Activated CD8-positive, alpha-beta memory T cell treated with anti-CD3 and anti-CD28 coated beads for 4 hours (primary cell): ENCODE data around the gene RUVBL2.
A peak's percentile ranks its signal among the peaks of the same experiment; 100 is the strongest.

ENCODE experiments used
- DNase-seq, 2 donors: peaks; one replicate each; pipeline ENCODE4 v3.0.0-alpha.2; 2020; ENCODE audit warnings: low read depth in 2 of 2

Gene RUVBL2

GRCh38 chr19:48963371-48964204 is 30.1 kb upstream of the RUVBL2 start:
- DNase-seq: peak in 1 of 2 donors; percentile 44

GRCh38 chr19:48964205-48965039 is 29.3 kb upstream of the RUVBL2 start:
- no peak for DNase-seq

- DNase-seq: peak; percentile 74 to 80
These were observed 28.5 kb upstream of the RUVBL2 start, which contains the start of gene FTL for GRCh38 chr19:48965040-48965805. FTL (plus strand) TSS chr19:48965309; CDS start chr19:48965508, 199 bp downstream.

GRCh38 chr19:48965806-48966540 is 27.7 kb upstream of the RUVBL2 start:
- DNase-seq: peak; percentile 77 to 85

DNA sequence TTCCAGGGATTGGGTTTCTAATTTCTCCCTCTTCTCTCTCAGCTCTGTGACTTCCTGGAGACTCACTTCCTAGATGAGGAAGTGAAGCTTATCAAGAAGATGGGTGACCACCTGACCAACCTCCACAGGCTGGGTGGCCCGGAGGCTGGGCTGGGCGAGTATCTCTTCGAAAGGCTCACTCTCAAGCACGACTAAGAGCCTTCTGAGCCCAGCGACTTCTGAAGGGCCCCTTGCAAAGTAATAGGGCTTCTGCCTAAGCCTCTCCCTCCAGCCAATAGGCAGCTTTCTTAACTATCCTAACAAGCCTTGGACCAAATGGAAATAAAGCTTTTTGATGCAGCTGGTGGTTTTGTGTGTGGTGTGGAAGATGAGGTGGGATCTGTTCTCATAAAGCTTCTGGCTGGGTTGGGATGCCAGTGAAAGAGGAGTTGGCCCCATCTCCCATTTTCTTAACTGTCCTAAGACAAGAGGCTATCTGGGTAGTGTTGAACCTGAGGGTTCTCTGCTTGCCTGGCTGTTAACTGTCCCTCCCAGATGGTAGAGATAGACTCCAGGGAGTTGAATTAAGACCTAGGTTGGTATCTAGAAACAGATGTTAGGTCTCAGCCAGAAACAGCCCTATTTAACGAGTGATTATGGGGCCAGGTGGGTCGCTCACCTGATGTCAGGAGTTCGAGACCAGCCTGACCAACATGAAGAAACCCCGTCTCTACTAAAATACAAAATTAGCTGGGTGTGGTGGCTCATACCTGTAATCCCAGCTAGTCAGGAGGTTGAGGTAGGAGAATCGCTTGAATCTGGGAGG is 26.9 kb upstream of the RUVBL2 start:
- no peak for DNase-seq

DNA sequence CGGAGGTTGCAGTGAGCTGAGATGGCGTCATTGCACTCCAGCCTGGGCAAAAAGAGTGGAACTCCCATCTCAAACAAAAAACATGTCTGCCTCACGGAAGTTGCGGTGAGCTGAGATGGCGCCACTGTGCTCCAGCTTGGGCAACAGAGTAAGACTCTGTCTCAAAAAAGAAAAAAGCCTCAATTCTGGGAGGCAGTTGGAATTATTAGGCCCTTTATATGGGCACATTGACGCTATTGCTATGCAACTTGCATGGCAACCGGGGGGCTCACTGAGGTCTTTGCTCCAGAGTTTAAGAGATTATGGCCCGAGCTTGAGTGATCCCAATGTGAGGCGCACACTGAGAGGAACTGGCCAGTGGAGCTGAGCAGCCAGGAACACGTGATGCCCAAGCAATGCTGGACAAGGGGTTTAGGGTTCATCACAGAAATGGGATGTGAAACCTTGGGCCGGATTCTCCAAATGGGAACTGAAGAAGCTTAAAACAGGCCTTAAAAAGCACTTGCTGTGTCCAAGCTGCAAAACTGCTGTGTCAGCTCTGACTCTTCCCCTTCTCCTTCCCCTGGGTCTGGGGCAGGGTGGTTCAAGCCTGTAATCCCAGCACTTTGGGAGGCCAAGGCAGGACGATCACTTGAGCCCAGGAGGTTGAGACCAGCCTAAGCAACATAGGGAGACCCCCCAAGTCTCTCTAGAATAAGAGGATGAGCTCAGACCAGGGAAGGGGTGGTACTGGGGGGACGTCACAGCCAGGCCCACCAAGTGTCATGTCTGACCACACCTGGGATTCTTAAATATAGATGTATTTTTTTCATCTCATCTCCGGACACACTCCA is 26.1 kb upstream of the RUVBL2 start:
- no peak for DNase-seq

DNA sequence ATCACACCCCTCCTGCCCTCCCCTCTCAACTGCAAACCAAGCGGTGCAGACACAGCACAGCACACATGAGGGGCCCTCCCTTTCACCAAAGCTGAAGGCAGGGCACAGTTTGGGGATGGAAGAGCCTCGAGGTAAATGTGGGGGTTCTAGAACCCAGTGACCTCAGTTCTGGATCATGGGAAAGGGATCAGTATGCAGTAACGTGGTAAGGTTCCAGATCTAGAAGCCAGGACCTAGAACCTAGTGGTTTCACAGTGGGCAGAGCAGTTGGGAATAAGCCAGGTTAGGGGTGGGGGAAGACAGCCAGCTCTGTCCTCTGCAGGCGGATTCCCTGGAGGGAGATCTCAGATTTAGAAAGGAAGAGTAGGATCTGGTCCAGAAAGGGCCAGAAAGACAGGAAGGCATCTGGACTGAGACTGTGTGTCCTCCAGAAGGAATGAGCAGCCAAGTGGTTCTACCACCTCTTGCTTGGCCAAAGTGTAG is 25.5 kb upstream of the RUVBL2 start:
- no peak for DNase-seq

DNA sequence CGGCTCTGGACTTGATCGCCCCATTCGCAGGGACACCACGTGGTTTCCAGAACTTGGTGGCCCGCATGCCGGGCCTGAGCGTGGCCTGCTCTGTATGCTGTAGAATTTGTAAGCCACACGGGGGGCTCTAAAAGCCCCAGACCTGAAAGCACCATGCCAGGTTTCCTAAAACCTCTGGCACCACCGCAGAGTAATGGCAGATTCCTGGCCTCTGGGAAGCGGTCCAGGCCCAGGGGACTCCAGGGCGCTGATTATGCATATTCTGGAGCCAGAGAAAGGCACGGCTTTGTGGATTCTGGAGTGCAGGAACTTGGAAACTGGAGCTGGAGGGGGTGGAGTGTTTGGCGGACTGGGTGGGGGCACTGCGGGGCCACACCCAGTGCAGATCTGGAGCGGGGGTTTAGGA is 24.9 kb upstream of the RUVBL2 start:
- no peak for DNase-seq

DNA sequence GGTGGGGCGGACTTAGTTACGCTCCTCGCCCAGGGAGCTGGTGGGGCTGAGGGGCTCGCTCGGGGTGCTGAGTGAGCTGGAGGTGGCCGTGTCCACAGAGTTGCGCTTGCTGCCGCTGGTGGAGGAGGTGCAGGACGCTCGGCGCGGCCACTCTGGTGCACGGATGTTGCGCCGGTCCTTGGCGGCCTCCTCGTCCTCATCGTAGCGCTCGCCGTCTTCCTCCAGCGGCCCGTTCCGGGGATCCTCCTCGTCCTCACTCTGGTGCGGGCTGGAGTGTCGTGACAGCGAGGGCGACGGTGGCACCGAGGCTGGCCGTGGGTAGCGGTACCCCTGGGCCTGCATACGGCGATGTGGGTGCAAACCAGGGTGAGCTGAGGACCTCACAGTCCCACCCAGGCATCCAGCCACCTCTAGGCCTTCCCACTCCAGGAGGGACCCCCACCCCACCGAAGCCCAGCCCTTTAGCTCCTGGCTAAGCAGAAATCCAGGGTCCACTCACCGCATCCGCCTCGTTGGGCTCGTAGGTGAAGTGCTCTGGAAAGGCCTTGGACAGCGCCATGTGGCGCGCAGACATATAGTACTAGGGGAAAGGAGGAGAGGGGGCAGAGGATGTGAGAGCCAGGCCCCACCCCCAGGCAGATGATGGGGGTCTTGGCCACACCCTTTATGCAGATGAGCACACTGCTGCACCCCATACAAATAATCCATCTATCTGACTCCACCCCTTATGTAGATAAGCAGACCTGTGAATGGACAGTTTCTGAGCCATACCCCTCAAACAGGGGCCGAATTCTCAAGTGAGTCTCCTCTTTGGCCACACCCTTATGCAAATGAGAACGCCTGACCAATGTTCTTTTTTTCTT is 24.2 kb upstream of the RUVBL2 start:
- DNase-seq: no peak

GRCh38 chr19:48970139-48970766 is 23.4 kb upstream of the RUVBL2 start:
- DNase-seq: no peak

- peak; percentile 62 to 70 for DNase-seq
These were observed 22.7 kb upstream of the RUVBL2 start for GRCh38 chr19:48970923-48971395.

DNA sequence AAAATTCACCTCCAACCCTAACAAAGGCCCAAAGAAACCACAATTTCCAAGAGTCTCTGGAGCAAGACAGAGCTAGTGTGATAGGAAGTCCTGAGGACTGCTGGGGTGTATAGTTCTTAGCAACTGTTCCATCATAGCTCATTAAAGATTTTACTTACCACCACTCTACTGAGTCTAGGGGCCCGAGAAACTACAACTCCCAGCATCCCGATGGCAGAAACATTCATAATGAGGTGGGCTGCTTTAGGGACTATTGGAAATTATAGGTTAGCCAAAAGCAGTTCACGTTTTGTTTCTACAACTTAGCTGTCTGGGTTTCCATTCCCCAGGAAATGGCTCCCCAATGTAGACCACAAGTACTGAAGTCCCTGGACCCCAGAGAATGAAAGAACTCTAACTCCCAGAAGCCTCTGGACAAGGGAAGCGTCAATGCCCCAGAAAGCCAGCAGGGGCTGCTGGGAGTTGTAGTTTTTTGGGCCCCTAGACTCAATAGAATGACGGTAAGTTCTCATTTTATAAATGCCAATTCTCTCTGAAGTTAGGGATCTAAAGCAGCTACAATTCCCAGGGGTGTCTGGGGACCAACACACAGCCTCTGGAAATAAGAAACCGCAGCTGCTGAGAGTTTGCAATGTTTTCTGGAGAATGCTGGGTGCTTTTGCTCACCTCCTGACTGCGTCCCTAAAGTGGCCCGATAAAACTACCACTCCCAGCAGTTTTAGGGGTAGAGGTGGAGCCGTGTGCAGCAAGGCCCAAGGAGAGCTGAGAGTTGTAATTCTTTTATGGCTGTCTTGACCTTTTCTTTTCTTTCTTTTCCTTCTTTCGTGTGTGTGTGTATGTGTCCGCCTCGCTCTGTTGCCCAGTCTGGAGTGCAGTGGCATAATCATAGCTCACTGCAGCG is 17.5 kb upstream of the RUVBL2 start:
- DNase-seq: no peak

DNA sequence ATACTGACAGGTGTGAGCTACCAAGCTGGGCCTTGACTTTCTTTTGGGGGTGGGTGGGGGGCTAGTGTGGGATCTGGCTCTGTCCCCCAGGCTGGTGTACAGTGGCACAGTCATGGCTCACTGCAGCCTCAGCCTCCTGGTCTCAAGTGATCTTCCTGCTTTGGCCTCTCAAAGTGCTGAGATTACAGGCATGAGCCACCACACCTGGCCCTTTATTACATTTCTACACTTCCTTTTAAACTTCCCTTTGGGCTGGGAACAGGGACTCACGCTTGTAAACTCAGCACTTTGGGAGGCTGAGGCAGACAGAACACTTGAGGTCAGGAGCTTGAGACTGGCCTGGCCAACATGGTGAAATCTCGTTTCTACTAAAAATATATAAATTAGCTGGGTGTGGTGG is 16.6 kb upstream of the RUVBL2 start:
- DNase-seq: no peak

DNA sequence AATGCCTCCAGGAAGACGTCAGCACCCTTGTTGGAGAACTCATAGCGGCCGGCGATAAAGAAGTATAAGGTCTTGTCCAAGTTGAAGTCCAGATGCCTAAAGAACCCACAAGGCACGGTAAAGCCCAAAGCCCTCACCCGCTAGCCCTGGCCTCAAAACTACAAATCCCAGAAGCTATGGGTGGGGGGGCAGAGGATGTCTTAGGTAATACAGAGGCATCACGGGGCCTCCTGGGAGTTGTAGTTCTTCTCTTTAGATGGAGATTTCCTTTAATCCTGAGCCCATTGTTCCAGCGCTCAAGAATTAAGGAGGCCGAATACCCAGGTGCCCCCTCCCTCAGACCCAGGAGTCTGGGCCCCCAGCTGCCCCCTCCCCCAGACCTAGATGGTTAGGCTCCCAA is 11.4 kb upstream of the RUVBL2 start:
- DNase-seq: no peak

GRCh38 chr19:48985711-48986110 is 8.0 kb upstream of the RUVBL2 start:
- DNase-seq: no peak

GRCh38 chr19:48986211-48986610 is 7.5 kb upstream of the RUVBL2 start:
- no peak for DNase-seq

- no peak for DNase-seq
These were observed 6.4 kb upstream of the RUVBL2 start for GRCh38 chr19:48987323-48987722.
